Stomach (tissue), 4 donors: ENCODE results near the gene KIAA1671.

Source experiments
- CTCF ChIP-seq, 7 experiments: fragments of 450-650 bp in 4 of 7; fragments of 200-600 bp in 3 of 7; sonication (generic) in 3 of 7; IDR thresholded peaks; one replicate each; pipeline ENCODE4 v1.5.1; 2016 to 2019; ENCODE audit warnings: antibody characterized with exemption in 7 of 7, control low read depth in 2 of 7, mild to moderate bottlenecking in 1 of 7
- EP300 ChIP-seq: sonication (generic); formaldehyde crosslinking; IDR thresholded peaks from one replicate; pipeline ENCODE4 v1.6.1; 2017; ENCODE audit warnings: antibody characterized with exemption
- POLR2A ChIP-seq, 4 donors: fragments of 450-650 bp; IDR thresholded peaks; one replicate each; pipeline ENCODE4 v1.6.1; 2016; ENCODE audit warnings: antibody characterized with exemption in 4 of 4, control low read depth in 2 of 4, mild to moderate bottlenecking in 1 of 4, moderate library complexity in 1 of 4
- POLR2AphosphoS5 ChIP-seq, 3 donors: sonication (generic); formaldehyde crosslinking; IDR thresholded peaks; one replicate each; pipeline ENCODE4 v1.6.1; 2016; ENCODE audit warnings: antibody characterized with exemption in 3 of 3

DNA sequence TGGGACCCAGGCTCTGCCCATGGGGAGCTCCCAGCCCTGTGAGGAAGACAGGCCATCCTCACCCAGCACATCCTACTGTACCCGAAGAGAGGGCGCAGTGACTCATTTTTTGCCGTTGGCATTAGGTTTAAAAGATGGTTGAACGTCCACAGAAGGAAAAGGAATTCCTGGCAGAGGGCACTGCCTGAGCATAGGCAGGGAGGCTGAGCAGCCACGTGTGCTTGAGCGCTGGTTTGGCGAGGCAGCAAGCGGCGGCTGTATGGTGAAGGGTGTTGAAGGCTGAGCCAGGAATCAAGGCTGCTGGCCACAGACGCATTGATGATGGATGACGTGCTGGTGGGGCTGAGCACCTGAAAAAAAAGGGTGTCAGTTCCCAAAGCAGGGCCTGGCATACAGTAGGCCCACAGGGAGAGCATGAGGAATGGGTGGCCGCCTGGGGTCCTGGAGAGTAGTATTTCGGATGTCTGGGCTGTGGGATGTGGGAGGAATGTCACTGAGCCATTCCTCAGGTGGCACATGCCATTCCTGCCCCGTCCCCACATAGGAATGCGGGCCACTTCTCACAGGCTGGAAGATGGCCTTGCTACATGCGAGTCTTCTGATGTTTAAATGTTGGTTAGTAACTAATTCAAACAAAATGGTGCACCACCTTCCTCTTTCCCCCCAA lies 112.5 kb downstream of the KIAA1671 start:
- no peak for TF ChIP-seq POLR2AphosphoS5 (IDR thresholded peaks at IDR 0.05)
- no peak for TF ChIP-seq CTCF (IDR thresholded peaks at IDR 0.05)
- no peak for TF ChIP-seq POLR2A (IDR thresholded peaks at IDR 0.05)
- TF ChIP-seq EP300: no peak
